NCI-H2107 (cell line): ENCODE data around the gene ZNF664.
"Not testable (repeated sequence)": the region's sequence is repeated elsewhere in the genome, so short reads cannot be mapped to it uniquely, and the experiment has no call there.

Experiments used
- DNase-seq: peaks from one replicate; lab custom pipeline; 2025; lab: John Stamatoyannopoulos, UW

ZNF664 gene

GRCh38 chr12:123941624-123942237, 31.3 kb upstream of the ZNF664 start:
- DNase-seq, result no peak

- no peak for DNase-seq
Observed at GRCh38 chr12:123942238-123942653, 30.8 kb upstream of the ZNF664 start.

- no peak for DNase-seq
Observed at GRCh38 chr12:123942911-123943648, 29.9 kb upstream of the ZNF664 start.

- DNase-seq, result no peak
Observed at GRCh38 chr12:123943816-123944215, 29.2 kb upstream of the ZNF664 start.

GRCh38 chr12:123944696-123945095, 28.3 kb upstream of the ZNF664 start:
- DNase-seq, result no peak

GRCh38 chr12:123945287-123946151, 27.5 kb upstream of the ZNF664 start:
- no peak for DNase-seq

GRCh38 chr12:123946152-123946515, 26.9 kb upstream of the ZNF664 start:
- no peak for DNase-seq

GRCh38 chr12:123946516-123947505, 26.2 kb upstream of the ZNF664 start:
- not testable (repeated sequence) for DNase-seq

GRCh38 chr12:123947531-123947930, 25.5 kb upstream of the ZNF664 start:
- not testable (repeated sequence) for DNase-seq

- DNase-seq, result no peak
Observed at GRCh38 chr12:123948401-123948795, 24.6 kb upstream of the ZNF664 start.

- no peak for DNase-seq
Observed at GRCh38 chr12:123948796-123949769, 23.9 kb upstream of the ZNF664 start.

GRCh38 chr12:123949770-123950165, 23.2 kb upstream of the ZNF664 start:
- DNase-seq, result no peak

- DNase-seq, result no peak
Observed at GRCh38 chr12:123950476-123951349, 22.3 kb upstream of the ZNF664 start.

- no peak for DNase-seq
Observed at GRCh38 chr12:123951467-123951866, 21.5 kb upstream of the ZNF664 start.

- DNase-seq, result no peak
Observed at GRCh38 chr12:123952037-123952436, 21.0 kb upstream of the ZNF664 start.

- DNase-seq, result no peak
Observed at GRCh38 chr12:123954647-123955350, 18.2 kb upstream of the ZNF664 start.

GRCh38 chr12:123956249-123956648, 16.8 kb upstream of the ZNF664 start:
- DNase-seq, result no peak

GRCh38 chr12:123957196-123957595, 15.8 kb upstream of the ZNF664 start:
- no peak for DNase-seq

GRCh38 chr12:123958462-123958861, 14.6 kb upstream of the ZNF664 start:
- DNase-seq, result no peak
